ENCODE data around the gene PTPRT. TPM values are rescaled to one million over a fixed set of nuclear protein-coding genes. Genes with fewer than 3 reads are reported as not detected.

PTPRT gene
- total RNA-seq, 1 donor from 2014 or later: not detected

- TF ChIP-seq POLR2AphosphoS5 (IDR thresholded peaks at IDR 0.05; ENCODE audit: insufficient read depth in 1 of 2, low read depth in 1 of 2) (no peak), POLR2A (IDR thresholded peaks at IDR 0.05) (no peak)
- TF ChIP-seq, protein P1, sequence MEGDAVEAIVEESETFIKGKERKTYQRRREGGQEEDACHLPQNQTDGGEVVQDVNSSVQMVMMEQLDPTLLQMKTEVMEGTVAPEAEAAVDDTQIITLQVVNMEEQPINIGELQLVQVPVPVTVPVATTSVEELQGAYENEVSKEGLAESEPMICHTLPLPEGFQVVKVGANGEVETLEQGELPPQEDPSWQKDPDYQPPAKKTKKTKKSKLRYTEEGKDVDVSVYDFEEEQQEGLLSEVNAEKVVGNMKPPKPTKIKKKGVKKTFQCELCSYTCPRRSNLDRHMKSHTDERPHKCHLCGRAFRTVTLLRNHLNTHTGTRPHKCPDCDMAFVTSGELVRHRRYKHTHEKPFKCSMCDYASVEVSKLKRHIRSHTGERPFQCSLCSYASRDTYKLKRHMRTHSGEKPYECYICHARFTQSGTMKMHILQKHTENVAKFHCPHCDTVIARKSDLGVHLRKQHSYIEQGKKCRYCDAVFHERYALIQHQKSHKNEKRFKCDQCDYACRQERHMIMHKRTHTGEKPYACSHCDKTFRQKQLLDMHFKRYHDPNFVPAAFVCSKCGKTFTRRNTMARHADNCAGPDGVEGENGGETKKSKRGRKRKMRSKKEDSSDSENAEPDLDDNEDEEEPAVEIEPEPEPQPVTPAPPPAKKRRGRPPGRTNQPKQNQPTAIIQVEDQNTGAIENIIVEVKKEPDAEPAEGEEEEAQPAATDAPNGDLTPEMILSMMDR (IDR thresholded peaks at IDR 0.05): no peak
- Histone ChIP-seq H3K27ac (no peak overlapping the region), H3K27me3 (no peaks in the 10 kb centered on the region), H3K36me3 (no peaks in the 10 kb centered on the region), H3K4me3 (no peak overlapping the region), H3K9me3 (no peaks in the 10 kb centered on the region), H3K4me1 (no peaks in the 10 kb centered on the region)
- DNase-seq (ENCODE audit: extremely low spot score in 2 of 2): no peak
- intact Hi-C loops (cut with DNase I): no loop called here
Observed at GRCh38 chr20:42098418-42098817, 1091.3 kb downstream of the PTPRT start.

DNA sequence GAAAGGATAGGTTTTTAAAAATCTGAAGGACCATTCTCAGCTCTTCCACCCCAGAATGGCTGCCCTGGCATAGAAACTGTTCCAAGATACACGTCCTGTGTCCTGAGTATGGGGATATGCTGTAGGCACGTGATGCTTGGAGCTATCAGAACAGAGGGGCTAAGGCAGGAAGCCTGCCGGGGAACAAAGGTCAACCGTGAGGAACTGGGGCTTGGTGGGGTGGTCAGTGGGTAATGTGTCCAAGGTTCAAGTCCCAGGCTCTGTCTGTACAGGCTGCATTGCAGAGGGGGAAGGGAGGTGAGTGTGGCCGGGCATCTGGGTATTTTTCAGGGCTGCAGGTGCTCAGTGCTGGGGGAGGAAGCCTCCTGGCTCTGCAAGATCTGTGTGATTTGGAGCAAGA lies 1092.0 kb downstream of the PTPRT start:
- intact Hi-C loops (cut with DNase I): no loop called here
- no peak for TF ChIP-seq POLR2A (IDR thresholded peaks at IDR 0.05)
- TF ChIP-seq, protein P1 (IDR thresholded peaks at IDR 0.05): no peak
- no peak for TF ChIP-seq POLR2AphosphoS5 (IDR thresholded peaks at IDR 0.05; ENCODE audit: insufficient read depth in 1 of 2, low read depth in 1 of 2)
- H3K4me1 ChIP-seq: no peaks in the 10 kb centered on the region
- no peak for DNase-seq (ENCODE audit: extremely low spot score in 2 of 2)
- H3K27ac ChIP-seq: no peak overlapping the region
- H3K36me3 ChIP-seq: no peaks in the 10 kb centered on the region
- no peaks in the 10 kb centered on the region for H3K27me3 ChIP-seq
- H3K9me3 ChIP-seq: no peaks in the 10 kb centered on the region
- no peak overlapping the region for H3K4me3 ChIP-seq

DNA sequence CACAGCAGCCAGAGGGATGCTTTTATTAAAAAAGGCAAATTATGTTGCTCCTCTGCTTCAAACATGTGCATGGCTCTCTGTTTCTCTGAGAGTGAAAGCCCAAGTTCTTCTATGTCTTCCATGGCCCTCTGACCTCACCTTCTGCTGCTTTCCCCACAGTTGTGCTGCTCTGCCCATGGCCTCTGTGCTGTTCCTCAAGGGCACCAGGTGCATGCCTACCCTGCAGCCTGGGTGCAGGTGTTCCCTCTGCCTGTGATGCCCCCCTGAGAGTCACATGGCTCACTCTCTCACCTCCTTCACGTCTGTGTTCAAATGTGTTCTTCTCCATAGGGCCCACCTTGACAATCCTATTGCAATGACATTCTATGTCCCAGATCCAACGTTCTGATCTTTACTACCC lies 1094.5 kb downstream of the PTPRT start:
- Histone ChIP-seq H3K4me3 (no peak overlapping the region), H3K36me3 (no peaks in the 10 kb centered on the region), H3K9me3 (no peaks in the 10 kb centered on the region), H3K27me3 (no peaks in the 10 kb centered on the region), H3K4me1 (no peaks in the 10 kb centered on the region), H3K27ac (no peak overlapping the region)
- intact Hi-C loops (cut with DNase I): no loop called here
- no peak for DNase-seq (ENCODE audit: extremely low spot score in 2 of 2)
- TF ChIP-seq, protein P1 (IDR thresholded peaks at IDR 0.05): no peak
- TF ChIP-seq POLR2AphosphoS5 (IDR thresholded peaks at IDR 0.05; ENCODE audit: insufficient read depth in 1 of 2, low read depth in 1 of 2) (no peak), POLR2A (IDR thresholded peaks at IDR 0.05) (no peak)

DNA sequence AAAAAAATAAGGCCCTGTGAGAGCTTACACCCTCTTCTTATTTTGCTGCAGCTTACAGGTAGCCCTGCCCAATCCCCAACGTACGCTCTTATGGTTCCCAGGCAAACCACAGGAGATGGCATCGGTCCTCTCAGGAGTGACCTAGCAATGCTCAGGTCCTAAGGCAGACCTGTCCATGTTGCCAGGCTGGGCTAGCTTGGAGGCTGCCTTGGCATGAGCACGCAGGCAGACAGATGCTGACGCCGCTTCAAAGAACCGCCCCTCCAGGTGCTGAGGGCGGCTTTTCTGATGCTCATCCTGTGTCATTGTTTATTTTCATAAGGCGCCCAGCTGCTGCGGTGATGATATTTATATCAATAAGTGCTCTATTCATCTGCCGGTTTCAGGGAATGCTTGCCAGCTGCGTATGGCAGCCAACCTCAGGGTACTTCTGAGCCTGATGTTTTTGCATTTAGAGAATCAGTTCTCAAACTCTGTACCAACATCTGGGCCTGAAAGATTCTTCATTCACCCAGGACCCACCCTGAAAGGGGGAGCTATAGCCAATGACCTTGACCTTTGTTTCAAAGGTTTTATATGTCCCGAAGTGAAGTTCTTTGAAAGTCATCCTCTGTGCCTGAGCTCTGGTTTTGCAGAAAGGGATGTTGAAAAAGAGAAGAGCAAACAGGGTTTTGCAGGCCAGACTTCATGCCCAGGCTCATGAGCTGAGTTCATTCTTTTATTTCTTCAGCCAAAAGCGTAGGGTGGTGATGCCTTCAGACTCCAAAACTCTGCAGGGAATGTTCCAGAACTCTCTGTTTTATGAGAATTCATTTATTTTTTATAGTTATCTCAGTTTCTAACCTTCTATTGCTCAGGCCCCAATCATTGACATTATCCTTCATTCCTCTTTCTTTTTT lies 1095.9 kb downstream of the PTPRT start:
- Histone ChIP-seq H3K36me3 (no peaks in the 10 kb centered on the region), H3K4me3 (no peak overlapping the region), H3K4me1 (no peaks in the 10 kb centered on the region), H3K27ac (no peak overlapping the region), H3K9me3 (no peaks in the 10 kb centered on the region), H3K27me3 (no peaks in the 10 kb centered on the region)
- intact Hi-C loops (cut with DNase I): no loop called here
- no peak for DNase-seq (ENCODE audit: extremely low spot score in 2 of 2)
- TF ChIP-seq, protein P1 (IDR thresholded peaks at IDR 0.05): no peak
- no peak for TF ChIP-seq POLR2A (IDR thresholded peaks at IDR 0.05)
- TF ChIP-seq POLR2AphosphoS5 (IDR thresholded peaks at IDR 0.05; ENCODE audit: insufficient read depth in 1 of 2, low read depth in 1 of 2): no peak

- no peak for TF ChIP-seq POLR2AphosphoS5 (IDR thresholded peaks at IDR 0.05; ENCODE audit: insufficient read depth in 1 of 2, low read depth in 1 of 2)
- TF ChIP-seq, protein P1 (IDR thresholded peaks at IDR 0.05): no peak
- TF ChIP-seq POLR2A (IDR thresholded peaks at IDR 0.05): no peak
- intact Hi-C loops (cut with DNase I): no loop called here
- Histone ChIP-seq H3K27me3 (no peaks in the 10 kb centered on the region), H3K36me3 (no peaks in the 10 kb centered on the region), H3K4me3 (no peak overlapping the region), H3K9me3 (no peaks in the 10 kb centered on the region), H3K4me1 (no peaks in the 10 kb centered on the region), H3K27ac (no peak overlapping the region)
- no peak for DNase-seq (ENCODE audit: extremely low spot score in 2 of 2)
Observed at GRCh38 chr20:42093041-42093440, 1096.7 kb downstream of the PTPRT start.
